ENCODE data around the gene CARD19. TPM values are rescaled to one million over a fixed set of nuclear protein-coding genes. Genes with fewer than 3 reads are reported as not detected.

Gene CARD19
- total RNA-seq, 2 donors from 2014 or later: 16.4 to 21.9 TPM

DNA sequence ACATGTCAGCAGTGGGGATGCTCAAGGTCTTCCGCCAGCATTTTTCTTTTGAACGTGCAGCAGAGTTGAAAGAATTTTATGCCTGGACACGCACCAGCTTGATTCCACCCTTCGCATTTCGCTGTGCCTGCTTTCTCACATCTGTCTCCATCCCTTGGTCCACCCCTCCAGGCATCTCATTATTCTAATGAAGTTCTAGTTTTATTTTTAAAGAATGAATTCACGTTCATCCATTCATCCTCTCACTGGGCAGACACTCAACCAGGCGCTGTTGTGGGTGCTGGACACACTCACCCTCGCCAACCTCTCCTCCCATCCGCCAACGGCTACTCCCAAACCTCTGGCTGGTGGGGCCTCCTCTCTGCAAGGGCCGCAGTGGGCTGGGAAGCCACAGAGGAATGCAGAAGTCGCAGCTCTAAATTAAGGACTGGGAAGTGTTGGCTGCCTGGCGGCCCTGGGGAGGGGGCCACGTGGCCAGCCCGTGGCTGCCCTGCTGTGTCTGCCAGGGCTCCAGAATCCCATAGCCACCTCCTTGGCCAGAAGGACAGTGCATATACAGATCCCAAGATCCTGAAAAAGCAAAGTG lies 30.8 kb upstream of the CARD19 start:
- peaks cover 15% of the 10 kb centered on the region for H3K4me1 Mint-ChIP-seq
- Histone ChIP-seq H3K36me3 (ENCODE audit: control insufficient read depth, insufficient read depth, low read length) (no peaks in the 10 kb centered on the region), H3K4me3 (ENCODE audit: low read length) (no peak overlapping the region), H3K4me1 (ENCODE audit: control insufficient read depth, insufficient read depth, low read length) (no peaks in the 10 kb centered on the region), H3K27me3 (ENCODE audit: control insufficient read depth, insufficient read depth, low read length, poor library complexity, severe bottlenecking) (no peaks in the 10 kb centered on the region), H3K9ac (ENCODE audit: extremely low read depth, low read length, poor library complexity, severe bottlenecking) (no peak overlapping the region), H3K9me3 (ENCODE audit: control insufficient read depth, low read length) (no peaks in the 10 kb centered on the region), H3K27ac (ENCODE audit: low read depth, low read length) (no peak overlapping the region)
- H3K27me3 Mint-ChIP-seq (ENCODE audit: insufficient read depth): no peaks in the 10 kb centered on the region
- no peaks in the 10 kb centered on the region for H3K36me3 Mint-ChIP-seq (ENCODE audit: low read depth)
- WGBS, 2 experiments (ENCODE audit: insufficient coverage in 1 of 2, insufficient read length in 1 of 2): 87 to 92% methylated on average over 9 to 15 of the region's 15 CpGs
- no peak overlapping the region for H3K4me3 Mint-ChIP-seq
- no peaks in the 10 kb centered on the region for H3K9me3 Mint-ChIP-seq
- no peak overlapping the region for H3K27ac Mint-ChIP-seq
- TF ChIP-seq CTCF (conservative IDR thresholded peaks at IDR 0.05): no peak
- DNase-seq: no peak

DNA sequence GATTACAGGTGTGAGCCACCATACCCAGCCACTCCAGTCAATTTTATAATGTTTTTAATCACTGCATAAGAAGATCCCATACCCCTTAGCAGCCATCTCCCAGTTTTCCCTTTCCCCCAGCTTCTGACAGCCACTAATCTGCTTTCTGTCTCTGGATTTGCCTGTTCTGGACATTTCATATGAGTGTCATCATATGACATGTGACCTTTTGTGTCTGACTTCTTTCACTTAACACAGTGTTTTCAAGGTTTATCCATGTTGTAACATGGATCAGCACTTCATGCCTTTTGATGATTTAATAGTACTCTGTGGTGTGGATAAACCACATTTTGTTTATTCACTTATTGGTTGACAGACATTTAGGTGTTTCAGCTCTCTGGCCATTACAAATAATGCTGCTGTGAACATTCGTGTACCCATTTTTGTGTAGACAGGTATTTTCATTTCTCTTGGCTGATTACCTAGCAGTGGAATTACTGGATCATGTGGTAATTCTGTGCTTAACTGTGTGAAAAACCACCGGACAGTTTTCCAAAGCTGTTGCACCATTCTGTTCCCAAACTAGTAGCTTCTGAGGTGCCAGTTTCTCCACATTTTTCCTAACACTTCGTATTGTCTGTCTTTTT lies 28.9 kb upstream of the CARD19 start:
- WGBS, 2 experiments (ENCODE audit: insufficient coverage in 1 of 2, insufficient read length in 1 of 2): 85 to 88% methylated on average over 2 to 3 of the region's 3 CpGs
- Mint-ChIP-seq H3K4me1 (peaks cover 4% of the 10 kb centered on the region), H3K4me3 (no peak overlapping the region), H3K36me3 (ENCODE audit: low read depth) (no peaks in the 10 kb centered on the region), H3K27me3 (ENCODE audit: insufficient read depth) (no peaks in the 10 kb centered on the region), H3K27ac (no peak overlapping the region), H3K9me3 (no peaks in the 10 kb centered on the region)
- Histone ChIP-seq H3K4me1 (ENCODE audit: control insufficient read depth, insufficient read depth, low read length) (no peaks in the 10 kb centered on the region), H3K27me3 (ENCODE audit: control insufficient read depth, insufficient read depth, low read length, poor library complexity, severe bottlenecking) (no peaks in the 10 kb centered on the region), H3K9ac (ENCODE audit: extremely low read depth, low read length, poor library complexity, severe bottlenecking) (no peak overlapping the region), H3K4me3 (ENCODE audit: low read length) (no peak overlapping the region), H3K27ac (ENCODE audit: low read depth, low read length) (no peak overlapping the region), H3K36me3 (ENCODE audit: control insufficient read depth, insufficient read depth, low read length) (no peaks in the 10 kb centered on the region), H3K9me3 (ENCODE audit: control insufficient read depth, low read length) (no peaks in the 10 kb centered on the region)
- no peak for DNase-seq
- TF ChIP-seq CTCF (conservative IDR thresholded peaks at IDR 0.05): no peak

- 94 to 96% methylated on average over 3 to 4 of the region's 4 CpGs for WGBS, 2 experiments (ENCODE audit: insufficient coverage in 1 of 2, insufficient read length in 1 of 2)
These were observed 27.1 kb upstream of the CARD19 start for GRCh38 chr9:93068956-93069355.

More at GRCh38 chr9:93068956-93069355, 27.1 kb upstream of the CARD19 start:
- H3K27me3 ChIP-seq (ENCODE audit: control insufficient read depth, insufficient read depth, low read length, poor library complexity, severe bottlenecking): no peaks in the 10 kb centered on the region
- no peaks in the 10 kb centered on the region for H3K36me3 Mint-ChIP-seq (ENCODE audit: low read depth)
- H3K4me1 Mint-ChIP-seq: no peaks in the 10 kb centered on the region
- no peak overlapping the region for H3K27ac Mint-ChIP-seq
- no peaks in the 10 kb centered on the region for H3K9me3 Mint-ChIP-seq
- no peak overlapping the region for H3K27ac ChIP-seq (ENCODE audit: low read depth, low read length)
- H3K4me3 Mint-ChIP-seq: no peak overlapping the region
- no peaks in the 10 kb centered on the region for H3K27me3 Mint-ChIP-seq (ENCODE audit: insufficient read depth)
- H3K9ac ChIP-seq (ENCODE audit: extremely low read depth, low read length, poor library complexity, severe bottlenecking): no peak overlapping the region
- H3K4me1 ChIP-seq (ENCODE audit: control insufficient read depth, insufficient read depth, low read length): no peaks in the 10 kb centered on the region
- H3K9me3 ChIP-seq (ENCODE audit: control insufficient read depth, low read length): no peaks in the 10 kb centered on the region
- no peak for TF ChIP-seq CTCF (conservative IDR thresholded peaks at IDR 0.05)
- H3K4me3 ChIP-seq (ENCODE audit: low read length): no peak overlapping the region
- DNase-seq: no peak
- no peaks in the 10 kb centered on the region for H3K36me3 ChIP-seq (ENCODE audit: control insufficient read depth, insufficient read depth, low read length)
